ENCODE results near the gene GIMD1. TPM values are rescaled to one million over a fixed set of nuclear protein-coding genes. Genes with fewer than 3 reads are reported as not detected.

GIMD1 gene
- total RNA-seq, 2 donors from 2014 or later, result not detected

- H3K36me3 Mint-ChIP-seq (ENCODE audit: low read depth), result peaks cover 48% of the 10 kb centered on the region
- TF ChIP-seq, protein P1, sequence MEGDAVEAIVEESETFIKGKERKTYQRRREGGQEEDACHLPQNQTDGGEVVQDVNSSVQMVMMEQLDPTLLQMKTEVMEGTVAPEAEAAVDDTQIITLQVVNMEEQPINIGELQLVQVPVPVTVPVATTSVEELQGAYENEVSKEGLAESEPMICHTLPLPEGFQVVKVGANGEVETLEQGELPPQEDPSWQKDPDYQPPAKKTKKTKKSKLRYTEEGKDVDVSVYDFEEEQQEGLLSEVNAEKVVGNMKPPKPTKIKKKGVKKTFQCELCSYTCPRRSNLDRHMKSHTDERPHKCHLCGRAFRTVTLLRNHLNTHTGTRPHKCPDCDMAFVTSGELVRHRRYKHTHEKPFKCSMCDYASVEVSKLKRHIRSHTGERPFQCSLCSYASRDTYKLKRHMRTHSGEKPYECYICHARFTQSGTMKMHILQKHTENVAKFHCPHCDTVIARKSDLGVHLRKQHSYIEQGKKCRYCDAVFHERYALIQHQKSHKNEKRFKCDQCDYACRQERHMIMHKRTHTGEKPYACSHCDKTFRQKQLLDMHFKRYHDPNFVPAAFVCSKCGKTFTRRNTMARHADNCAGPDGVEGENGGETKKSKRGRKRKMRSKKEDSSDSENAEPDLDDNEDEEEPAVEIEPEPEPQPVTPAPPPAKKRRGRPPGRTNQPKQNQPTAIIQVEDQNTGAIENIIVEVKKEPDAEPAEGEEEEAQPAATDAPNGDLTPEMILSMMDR (conservative IDR thresholded peaks at IDR 0.05), result no peak
- Histone ChIP-seq H3K9me3 (ENCODE audit: control insufficient read depth, low read length) (peaks cover 8% of the 10 kb centered on the region), H3K36me3 (ENCODE audit: control insufficient read depth, insufficient read depth, low read length) (peaks cover 39% of the 10 kb centered on the region), H3K27me3 (ENCODE audit: control insufficient read depth, insufficient read depth, low read length, poor library complexity, severe bottlenecking) (no peaks in the 10 kb centered on the region), H3K4me3 (ENCODE audit: low read length) (no peak overlapping the region), H3K27ac (ENCODE audit: low read depth, low read length) (no peak overlapping the region), H3K9ac (ENCODE audit: extremely low read depth, low read length, poor library complexity, severe bottlenecking) (no peak overlapping the region), H3K4me1 (ENCODE audit: control insufficient read depth, insufficient read depth, low read length) (no peaks in the 10 kb centered on the region)
- no peaks in the 10 kb centered on the region for H3K27me3 Mint-ChIP-seq (ENCODE audit: insufficient read depth)
- H3K4me1 Mint-ChIP-seq, result peaks cover 8% of the 10 kb centered on the region
- 80 to 100% methylated on average over 1 of the region's 1 CpG for WGBS, 2 experiments (ENCODE audit: insufficient coverage in 1 of 2, insufficient read length in 1 of 2)
- H3K4me3 Mint-ChIP-seq, result no peak overlapping the region
- no peak overlapping the region for H3K27ac Mint-ChIP-seq
- peaks cover 13% of the 10 kb centered on the region for H3K9me3 Mint-ChIP-seq
- DNase-seq, result no peak
These were observed 27.8 kb downstream of the GIMD1 start for GRCh38 chr4:106340774-106341173.

DNA sequence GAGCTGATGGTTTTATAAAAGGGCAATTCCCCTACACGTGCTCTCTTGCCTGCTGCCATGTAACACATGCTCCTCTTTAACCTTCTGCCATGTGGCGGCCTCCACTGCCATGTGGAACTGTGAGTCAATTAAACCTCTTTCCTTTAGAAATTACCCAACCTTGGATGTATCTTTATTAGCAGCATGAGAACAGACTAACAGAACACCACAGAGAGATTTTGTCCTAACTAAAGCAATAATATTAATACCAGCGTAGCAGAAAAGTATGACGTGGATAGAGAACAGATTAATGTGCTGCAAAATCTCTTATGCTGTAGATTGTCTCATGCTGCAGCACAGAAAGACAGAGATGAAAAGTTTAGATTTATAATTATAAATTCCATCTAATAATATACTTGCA is 29.1 kb downstream of the GIMD1 start:
- Histone ChIP-seq H3K4me3 (ENCODE audit: low read length) (no peak overlapping the region), H3K27ac (ENCODE audit: low read depth, low read length) (no peak overlapping the region), H3K9ac (ENCODE audit: extremely low read depth, low read length, poor library complexity, severe bottlenecking) (no peak overlapping the region), H3K27me3 (ENCODE audit: control insufficient read depth, insufficient read depth, low read length, poor library complexity, severe bottlenecking) (no peaks in the 10 kb centered on the region), H3K36me3 (ENCODE audit: control insufficient read depth, insufficient read depth, low read length) (peaks cover 50% of the 10 kb centered on the region), H3K4me1 (ENCODE audit: control insufficient read depth, insufficient read depth, low read length) (no peaks in the 10 kb centered on the region), H3K9me3 (ENCODE audit: control insufficient read depth, low read length) (peaks cover 8% of the 10 kb centered on the region)
- Mint-ChIP-seq H3K4me3 (no peak overlapping the region), H3K9me3 (peaks cover 13% of the 10 kb centered on the region), H3K4me1 (peaks cover 7% of the 10 kb centered on the region), H3K27ac (no peak overlapping the region), H3K27me3 (ENCODE audit: insufficient read depth) (no peaks in the 10 kb centered on the region), H3K36me3 (ENCODE audit: low read depth) (peaks cover 58% of the 10 kb centered on the region)
- WGBS, 2 experiments (ENCODE audit: insufficient coverage in 1 of 2, insufficient read length in 1 of 2), result 77 to 95% methylated on average over 3 to 4 of the region's 4 CpGs
- DNase-seq, result no peak
- TF ChIP-seq, protein P1 (conservative IDR thresholded peaks at IDR 0.05), result no peak

DNA sequence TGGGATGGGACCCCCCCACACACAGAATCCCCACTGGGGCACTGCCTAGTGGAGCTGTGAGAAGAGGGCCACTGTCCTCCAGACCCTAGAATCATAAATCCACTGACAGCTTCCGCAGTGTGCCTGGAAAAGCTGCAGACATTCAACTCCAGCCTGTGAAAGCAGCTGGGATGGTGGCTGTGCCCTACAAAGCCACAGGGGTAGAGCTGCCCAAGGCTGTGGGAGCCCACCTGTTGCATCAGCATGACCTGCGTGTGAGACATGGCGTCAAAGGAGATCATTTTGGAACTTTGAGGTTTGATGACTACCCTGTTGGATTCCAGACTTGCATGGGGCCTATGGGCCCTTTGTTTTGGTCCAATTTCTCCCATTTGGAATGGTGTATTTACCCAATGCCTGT is 29.9 kb downstream of the GIMD1 start:
- no peak overlapping the region for H3K27ac Mint-ChIP-seq
- H3K4me3 ChIP-seq (ENCODE audit: low read length), result no peak overlapping the region
- H3K27ac ChIP-seq (ENCODE audit: low read depth, low read length), result no peak overlapping the region
- no peaks in the 10 kb centered on the region for H3K27me3 Mint-ChIP-seq (ENCODE audit: insufficient read depth)
- H3K4me3 Mint-ChIP-seq, result no peak overlapping the region
- DNase-seq, result no peak
- H3K36me3 Mint-ChIP-seq (ENCODE audit: low read depth), result peaks cover 62% of the 10 kb centered on the region
- WGBS, 2 experiments (ENCODE audit: insufficient coverage in 1 of 2, insufficient read length in 1 of 2), result 91 to 97% methylated on average over 1 to 3 of the region's 3 CpGs
- H3K4me1 Mint-ChIP-seq, result no peaks in the 10 kb centered on the region
- H3K9ac ChIP-seq (ENCODE audit: extremely low read depth, low read length, poor library complexity, severe bottlenecking), result no peak overlapping the region
- H3K9me3 ChIP-seq (ENCODE audit: control insufficient read depth, low read length), result peaks cover 8% of the 10 kb centered on the region
- H3K27me3 ChIP-seq (ENCODE audit: control insufficient read depth, insufficient read depth, low read length, poor library complexity, severe bottlenecking), result no peaks in the 10 kb centered on the region
- TF ChIP-seq, protein P1 (conservative IDR thresholded peaks at IDR 0.05), result no peak
- no peaks in the 10 kb centered on the region for H3K4me1 ChIP-seq (ENCODE audit: control insufficient read depth, insufficient read depth, low read length)
- H3K36me3 ChIP-seq (ENCODE audit: control insufficient read depth, insufficient read depth, low read length), result peaks cover 56% of the 10 kb centered on the region
- peaks cover 13% of the 10 kb centered on the region for H3K9me3 Mint-ChIP-seq

Data from endodermal cell (in vitro differentiated cells).